ENCODE measurements around the gene TGM5.

DNA sequence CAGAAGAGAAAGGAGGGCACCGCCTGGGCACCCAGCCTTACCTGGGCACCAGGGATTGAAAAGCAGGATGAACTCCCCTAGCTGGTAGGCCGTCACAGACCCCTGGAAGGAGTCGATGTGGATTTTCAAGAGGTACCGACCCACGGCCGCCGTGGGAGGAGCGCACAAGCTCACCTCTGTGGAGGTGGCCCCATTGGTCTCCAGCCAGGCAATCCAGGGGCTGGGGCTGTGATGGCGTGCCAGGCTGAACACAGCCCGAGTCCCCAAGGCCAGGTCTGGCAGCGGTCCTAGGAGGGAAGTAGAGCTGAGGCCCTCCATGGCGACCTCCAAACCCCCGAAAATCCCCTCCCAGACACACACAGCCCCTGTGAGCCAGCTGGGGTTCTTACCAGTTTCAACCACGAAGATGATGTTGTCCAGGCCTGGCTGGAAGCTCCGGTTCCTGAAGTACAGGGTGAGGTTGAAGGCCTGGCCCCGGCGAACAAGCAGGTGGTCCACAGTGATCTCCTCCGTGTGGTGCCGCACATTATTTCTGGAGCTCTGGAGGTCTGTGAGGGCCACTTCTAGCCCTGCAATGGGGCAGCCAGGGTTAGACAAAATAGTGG, 6.6 kb downstream of the TGM5 start:
- no peak for TF ChIP-seq POLR2A (IDR thresholded peaks at IDR 0.05)
- TF ChIP-seq, protein P1, sequence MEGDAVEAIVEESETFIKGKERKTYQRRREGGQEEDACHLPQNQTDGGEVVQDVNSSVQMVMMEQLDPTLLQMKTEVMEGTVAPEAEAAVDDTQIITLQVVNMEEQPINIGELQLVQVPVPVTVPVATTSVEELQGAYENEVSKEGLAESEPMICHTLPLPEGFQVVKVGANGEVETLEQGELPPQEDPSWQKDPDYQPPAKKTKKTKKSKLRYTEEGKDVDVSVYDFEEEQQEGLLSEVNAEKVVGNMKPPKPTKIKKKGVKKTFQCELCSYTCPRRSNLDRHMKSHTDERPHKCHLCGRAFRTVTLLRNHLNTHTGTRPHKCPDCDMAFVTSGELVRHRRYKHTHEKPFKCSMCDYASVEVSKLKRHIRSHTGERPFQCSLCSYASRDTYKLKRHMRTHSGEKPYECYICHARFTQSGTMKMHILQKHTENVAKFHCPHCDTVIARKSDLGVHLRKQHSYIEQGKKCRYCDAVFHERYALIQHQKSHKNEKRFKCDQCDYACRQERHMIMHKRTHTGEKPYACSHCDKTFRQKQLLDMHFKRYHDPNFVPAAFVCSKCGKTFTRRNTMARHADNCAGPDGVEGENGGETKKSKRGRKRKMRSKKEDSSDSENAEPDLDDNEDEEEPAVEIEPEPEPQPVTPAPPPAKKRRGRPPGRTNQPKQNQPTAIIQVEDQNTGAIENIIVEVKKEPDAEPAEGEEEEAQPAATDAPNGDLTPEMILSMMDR (IDR thresholded peaks at IDR 0.05): no peak

All from heart left ventricle (tissue), 13 donors.